HG02588 (cell line): ENCODE results near the gene LMNTD2.

Experiments
- ATAC-seq: cut with Tn5 transposase; IDR thresholded peaks from one replicate; pipeline ENCODE4 v1.9.1; 2021; ENCODE audit warnings: mild to moderate bottlenecking, moderate library complexity; ENCODE audit not compliant: unreplicated experiment

The LMNTD2 gene

GRCh38 chr11:560305-561147, at the start of gene LMNTD2, which contains the start of gene RASSF7:
Gene LMNTD2 (minus strand): TSS chr11:560738. CDS start chr11:560716, 22 bp downstream.
Gene RASSF7 (plus strand): TSS chr11:560970. CDS start chr11:561769, 799 bp downstream.
- peak; percentile 76 for ATAC-seq

- ATAC-seq = no peak
Observed at GRCh38 chr11:609341-609811, 48.8 kb upstream of the LMNTD2 start.

GRCh38 chr11:608791-609251, 48.3 kb upstream of the LMNTD2 start:
- no peak for ATAC-seq

- no peak for ATAC-seq
Observed at GRCh38 chr11:607971-608659, 47.6 kb upstream of the LMNTD2 start.

- no peak for ATAC-seq
Observed at GRCh38 chr11:607020-607780, 46.7 kb upstream of the LMNTD2 start.

- no peak for ATAC-seq
Observed at GRCh38 chr11:606245-606644, 45.7 kb upstream of the LMNTD2 start.

- no peak for ATAC-seq
Observed at GRCh38 chr11:605286-606129, 45.0 kb upstream of the LMNTD2 start.

- ATAC-seq = no peak
Observed at GRCh38 chr11:603154-603553, 42.6 kb upstream of the LMNTD2 start.

GRCh38 chr11:601573-602245, 41.2 kb upstream of the LMNTD2 start:
- no peak for ATAC-seq

- ATAC-seq = no peak
Observed at GRCh38 chr11:598005-598680, 37.6 kb upstream of the LMNTD2 start.

GRCh38 chr11:597166-597725, 36.7 kb upstream of the LMNTD2 start:
- ATAC-seq = no peak

GRCh38 chr11:596374-596773, 35.8 kb upstream of the LMNTD2 start:
- ATAC-seq = no peak

GRCh38 chr11:595400-595799, 34.9 kb upstream of the LMNTD2 start:
- ATAC-seq = no peak

- no peak for ATAC-seq
Observed at GRCh38 chr11:593347-593746, 32.8 kb upstream of the LMNTD2 start.

GRCh38 chr11:592918-593317, 32.4 kb upstream of the LMNTD2 start:
- no peak for ATAC-seq

GRCh38 chr11:592501-592900, 32.0 kb upstream of the LMNTD2 start:
- no peak for ATAC-seq

- no peak for ATAC-seq
Observed at GRCh38 chr11:590997-591396, 30.5 kb upstream of the LMNTD2 start.

- ATAC-seq = no peak
Observed at GRCh38 chr11:589798-590197, 29.3 kb upstream of the LMNTD2 start.

GRCh38 chr11:587978-588380, 27.4 kb upstream of the LMNTD2 start:
- no peak for ATAC-seq
